GM19455 (cell line): Measurements from ENCODE around the gene MCHR1.

Source experiments
- ATAC-seq: cut with Tn5 transposase; IDR thresholded peaks from one replicate; pipeline ENCODE4 v1.9.1; 2021; ENCODE audit not compliant: unreplicated experiment

Gene MCHR1

DNA sequence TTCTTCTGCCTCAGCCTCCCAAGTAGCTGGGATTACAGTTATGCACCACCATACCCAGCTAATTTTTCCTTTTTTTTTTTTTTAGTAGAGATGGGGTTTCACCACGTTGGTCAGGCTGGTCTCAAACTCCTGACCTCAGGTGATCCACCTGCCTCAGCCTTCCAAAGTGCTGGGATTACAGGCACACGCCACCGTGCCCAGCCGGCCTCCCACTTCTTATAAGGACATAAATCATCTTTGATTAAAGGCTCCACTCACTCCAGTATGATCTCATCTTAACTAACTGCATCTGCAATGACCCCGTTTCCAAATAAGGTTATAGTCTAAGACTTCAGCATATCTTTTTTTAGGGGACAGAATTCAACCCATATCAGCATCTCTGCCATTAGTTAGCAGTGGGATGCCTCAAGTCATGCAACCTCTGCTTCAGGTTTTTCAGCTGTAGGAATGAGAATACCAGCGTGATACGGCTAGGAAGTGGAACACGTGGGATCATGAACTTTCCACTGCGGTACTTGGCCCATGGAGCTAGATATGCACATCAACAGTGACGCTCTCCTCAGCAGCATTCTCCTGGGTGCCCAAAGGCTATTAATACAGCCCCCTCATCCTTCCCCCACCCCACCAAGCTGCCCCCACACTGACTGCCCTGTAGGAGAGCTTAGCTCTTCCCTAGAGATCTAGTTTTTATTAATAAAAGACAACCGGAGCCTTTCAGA is 41.4 kb downstream of the MCHR1 start:
- no peak for ATAC-seq

DNA sequence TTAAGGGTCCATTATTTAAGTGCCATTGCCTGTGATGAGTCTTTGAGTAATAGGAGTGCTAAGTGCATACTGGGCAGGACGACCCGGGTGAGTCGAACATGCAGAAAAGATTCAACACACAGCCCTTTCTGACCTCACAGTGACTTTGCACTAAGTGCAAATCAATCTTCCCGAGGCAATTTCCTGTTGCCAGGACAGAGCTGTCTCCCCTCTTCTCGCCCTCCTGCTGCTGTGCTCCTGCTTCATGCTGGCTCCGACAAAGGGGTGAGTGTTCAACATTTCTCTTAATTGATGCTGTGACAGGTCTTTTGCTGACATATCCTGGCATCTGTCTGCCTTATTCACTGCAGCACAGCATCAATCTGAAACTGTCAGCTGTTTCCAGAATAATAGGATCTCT is 42.0 kb downstream of the MCHR1 start:
- ATAC-seq = no peak

DNA sequence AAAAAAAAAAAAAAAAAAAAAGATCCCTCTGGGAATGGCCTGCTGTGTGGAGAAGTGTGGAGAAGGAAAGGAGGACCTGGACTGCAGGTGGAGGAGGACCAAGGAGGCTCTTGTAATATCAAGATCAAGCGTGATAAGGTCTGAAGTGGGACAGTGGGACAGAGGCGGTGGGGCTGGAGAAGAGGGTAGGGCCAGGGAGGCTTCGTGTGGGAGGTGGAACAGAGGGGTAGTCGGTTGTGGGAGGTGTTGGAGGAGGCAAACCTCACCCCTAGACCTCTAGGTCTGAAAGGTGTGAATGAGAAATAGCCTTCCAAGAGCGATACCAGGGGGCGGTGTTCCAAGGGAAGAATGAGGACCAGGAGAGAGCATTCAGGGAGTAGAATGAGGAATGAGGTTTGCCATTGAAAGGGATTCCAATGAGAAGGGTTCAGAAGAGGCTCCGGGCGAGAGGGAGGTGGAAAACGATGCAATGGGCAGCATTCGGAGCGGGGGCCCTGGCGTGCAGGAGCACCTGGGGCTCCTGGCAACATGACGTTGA is 44.2 kb downstream of the MCHR1 start:
- ATAC-seq = no peak

DNA sequence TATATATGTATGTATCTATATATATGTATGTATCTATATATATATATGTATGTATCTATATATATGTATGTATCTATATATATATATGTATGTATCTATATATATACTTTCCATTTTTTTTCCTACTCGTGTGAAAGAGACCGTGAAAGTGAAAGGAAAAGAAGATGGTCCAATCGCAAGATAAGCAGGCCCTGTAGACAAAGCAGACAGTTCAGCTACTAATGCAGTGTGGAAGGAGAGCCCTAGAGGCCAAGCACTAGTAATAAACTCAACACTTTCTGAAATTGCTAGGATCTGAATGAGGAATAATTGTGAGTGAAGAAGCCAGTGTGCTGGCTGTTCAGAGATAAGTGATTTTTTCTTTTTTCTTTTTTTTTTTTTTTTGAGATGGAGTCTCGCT is 47.2 kb downstream of the MCHR1 start:
- ATAC-seq = no peak

DNA sequence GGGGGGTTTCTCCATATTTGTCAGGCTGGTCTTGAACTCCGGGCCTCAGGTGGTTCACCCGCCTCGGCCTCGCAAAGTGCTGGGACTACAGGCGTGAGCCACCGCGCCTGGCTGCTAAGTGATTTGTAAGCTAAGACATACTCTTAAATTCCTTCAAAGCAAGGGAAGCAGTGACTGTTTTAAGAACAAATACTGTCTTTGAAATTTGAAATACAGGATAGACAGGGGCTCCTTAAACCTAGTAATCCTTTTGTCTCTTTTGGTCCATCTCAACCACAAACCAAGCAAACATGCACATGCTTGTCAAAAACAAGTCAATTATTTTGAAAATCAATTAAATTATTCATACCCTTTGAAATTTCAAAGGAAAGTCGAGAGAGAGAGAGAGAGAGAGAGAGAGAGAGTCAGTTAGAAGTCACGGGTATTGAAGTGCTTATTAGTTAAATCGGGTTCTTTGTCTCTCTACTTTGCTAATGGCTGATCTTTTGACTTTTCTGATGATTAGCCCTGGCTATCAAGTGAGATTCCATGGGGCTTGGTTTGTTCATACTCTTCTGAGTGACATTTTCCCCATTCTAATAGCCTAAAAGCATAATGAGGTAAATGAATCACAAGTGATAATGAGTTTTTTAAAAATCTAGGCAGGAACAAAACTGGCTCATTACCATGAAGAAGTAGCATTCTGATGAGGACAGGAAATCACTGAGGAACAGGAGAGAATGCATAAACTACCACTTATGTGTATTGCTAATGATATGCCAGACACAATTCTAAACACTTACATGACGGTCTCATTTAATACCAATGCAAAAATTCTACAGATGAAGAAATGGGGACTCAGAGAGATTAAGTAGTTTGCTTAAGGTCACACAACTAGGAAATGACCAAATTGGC is 48.0 kb downstream of the MCHR1 start:
- no peak for ATAC-seq

DNA sequence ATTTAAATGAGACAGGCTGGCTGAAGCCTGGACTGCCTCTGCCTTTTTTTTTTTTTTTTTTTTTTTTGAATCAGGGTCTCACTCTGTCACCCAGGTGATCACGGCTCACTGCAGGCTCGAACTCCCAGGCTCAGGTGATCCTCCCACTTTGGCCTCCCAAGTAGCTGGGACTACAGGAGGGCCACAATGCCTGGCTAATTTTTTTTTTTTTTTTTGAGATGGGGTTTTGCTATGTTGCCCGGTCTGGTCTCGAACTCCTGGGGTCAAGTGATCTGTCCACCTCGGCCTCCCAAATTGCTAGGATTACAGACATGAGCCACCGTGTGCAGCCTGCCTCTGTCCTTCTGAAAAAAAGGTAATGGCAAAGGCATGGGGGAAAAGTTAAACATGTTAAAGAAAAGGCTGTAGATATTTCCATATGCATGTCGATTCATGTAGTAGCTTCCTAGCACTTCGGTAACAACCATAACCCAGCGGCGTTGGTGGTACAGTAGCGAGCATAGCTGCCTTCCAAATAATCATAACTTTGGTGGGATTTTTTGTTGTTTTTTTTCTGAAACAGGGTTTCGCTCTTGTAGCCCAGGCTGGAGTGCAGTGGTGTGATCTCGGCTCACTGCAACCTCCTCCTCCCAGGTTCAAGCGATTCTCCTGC is 48.8 kb downstream of the MCHR1 start:
- no peak for ATAC-seq

DNA sequence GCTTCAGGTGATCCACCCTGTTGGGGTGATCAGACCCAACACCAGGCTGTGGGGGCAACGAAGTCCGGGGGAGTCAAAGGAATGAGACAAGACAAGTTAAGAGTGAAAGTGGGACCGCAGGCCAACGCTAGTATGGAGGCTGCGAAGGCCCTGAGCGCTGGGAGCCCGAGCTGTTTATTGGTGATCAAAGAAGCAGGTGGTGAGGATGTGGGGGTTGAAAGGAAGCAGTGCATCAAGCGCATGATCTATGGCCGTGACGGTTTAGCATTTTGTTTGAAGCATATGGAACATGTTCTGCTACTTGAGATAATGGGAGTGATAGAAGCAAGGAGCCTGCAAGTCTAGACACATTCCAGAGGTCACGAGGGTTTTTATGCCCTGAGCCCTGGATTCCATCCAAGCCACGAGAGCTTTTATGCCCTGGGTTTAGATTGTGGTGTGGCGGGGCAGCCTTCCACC is 49.5 kb downstream of the MCHR1 start:
- ATAC-seq = no peak

DNA sequence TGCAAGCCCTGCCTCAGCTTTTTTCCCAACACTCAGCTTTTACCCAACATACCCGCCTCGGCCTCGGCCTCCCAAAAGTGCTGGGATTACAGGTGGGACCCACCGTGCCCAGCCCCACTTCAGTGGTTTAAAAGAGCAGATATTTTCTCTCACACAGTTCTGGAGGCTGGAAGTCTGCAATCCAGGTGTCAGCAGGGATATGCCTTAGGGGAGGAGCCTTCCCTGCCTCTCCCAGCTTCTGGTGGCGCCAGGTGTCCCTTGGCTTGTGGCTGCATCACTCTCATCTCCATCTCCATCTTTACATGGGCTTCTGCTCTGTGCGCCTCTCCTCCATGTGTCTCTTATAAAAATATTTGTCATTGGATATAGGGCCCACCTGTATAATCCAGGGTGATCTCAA is 50.0 kb downstream of the MCHR1 start:
- no peak for ATAC-seq
